HG03159 (cell line): Measurements from ENCODE around the gene EPS8L2.

Experiments
- ATAC-seq: cut with Tn5 transposase; IDR thresholded peaks from one replicate; pipeline ENCODE4 v1.9.1; 2021; ENCODE audit warnings: mild to moderate bottlenecking, moderate library complexity; ENCODE audit not compliant: unreplicated experiment

EPS8L2 gene

DNA sequence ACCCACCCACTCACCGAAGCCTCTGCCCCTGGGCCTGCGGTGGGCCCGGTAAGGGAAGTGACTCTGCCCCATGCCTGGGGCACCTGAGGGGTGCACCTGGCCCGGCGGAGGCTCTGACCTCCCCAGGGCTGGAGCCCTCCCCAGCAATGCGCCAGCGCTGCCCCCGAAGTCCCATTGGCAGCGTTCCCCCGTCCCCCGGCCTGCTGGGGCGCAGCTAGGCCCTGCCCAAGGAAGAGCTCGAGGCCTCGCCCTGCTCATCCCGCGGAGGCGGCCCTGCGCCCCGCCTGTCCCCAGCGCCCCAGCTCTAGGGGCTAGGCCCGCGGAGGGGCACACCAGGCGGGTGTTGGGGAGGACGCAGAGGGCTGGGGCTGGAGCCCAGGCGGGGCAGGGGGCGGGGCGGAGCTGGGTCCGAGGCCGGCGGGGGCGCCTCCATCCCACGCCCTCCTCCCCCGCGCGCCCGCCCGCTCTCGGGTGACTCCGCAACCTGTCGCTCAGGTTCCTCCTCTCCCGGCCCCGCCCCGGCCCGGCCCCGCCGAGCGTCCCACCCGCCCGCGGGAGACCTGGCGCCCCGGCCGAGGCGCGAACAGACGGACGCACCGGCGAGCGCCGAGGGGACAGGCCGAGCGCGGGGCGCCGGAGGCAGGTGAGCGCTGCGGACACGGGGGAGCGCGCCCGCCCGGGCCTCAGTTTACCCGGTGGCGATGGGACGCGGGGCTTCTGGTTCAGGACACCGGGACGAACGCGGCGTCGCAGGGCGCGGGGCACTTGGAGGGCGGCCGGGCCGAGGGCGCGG is at the start of gene EPS8L2:
Gene EPS8L2, plus strand, starts transcription at position 586 of the 793 bp plus-strand sequence. CDS start 3,177 bp downstream, outside the sequence.
- no peak for ATAC-seq

DNA sequence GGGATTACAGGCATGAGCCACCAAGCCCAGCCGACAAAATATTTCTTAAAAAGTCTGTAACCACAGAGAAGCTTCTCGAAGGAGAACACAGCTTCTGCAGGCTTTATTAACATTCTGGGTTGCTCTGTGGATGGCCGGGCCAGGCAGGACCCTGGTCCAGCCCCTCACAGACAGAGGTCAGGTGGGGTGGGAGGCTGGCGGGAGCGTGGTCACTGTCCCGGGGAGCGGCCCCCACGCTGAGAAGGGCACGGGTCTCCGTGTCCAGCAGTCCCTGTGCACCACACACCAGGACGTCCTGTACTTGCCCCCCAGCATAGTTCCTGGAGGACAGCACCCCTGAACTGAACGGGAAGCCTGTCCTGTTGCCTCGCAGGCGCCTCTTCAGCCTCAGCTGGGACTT is 49.6 kb upstream of the EPS8L2 start:
- no peak for ATAC-seq

DNA sequence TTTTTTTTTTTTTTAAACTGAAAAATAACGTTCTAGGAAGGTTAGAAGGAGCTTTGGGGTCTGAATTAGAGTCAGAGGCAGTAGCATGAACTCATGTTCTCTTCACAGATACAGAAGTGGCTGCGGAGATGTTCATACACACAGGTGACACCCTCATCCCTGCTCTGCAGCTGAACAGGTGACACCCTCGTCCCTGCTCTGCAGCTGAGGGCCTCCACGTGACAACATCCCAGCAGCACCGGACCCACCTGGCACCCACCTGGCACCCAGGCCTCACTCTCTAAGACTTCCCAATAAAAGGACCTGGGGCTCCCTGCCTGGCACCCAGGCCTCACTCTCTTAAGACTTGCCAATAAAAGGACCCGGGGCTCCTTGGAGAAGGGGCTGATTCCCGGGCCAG is 49.2 kb upstream of the EPS8L2 start:
- no peak for ATAC-seq

DNA sequence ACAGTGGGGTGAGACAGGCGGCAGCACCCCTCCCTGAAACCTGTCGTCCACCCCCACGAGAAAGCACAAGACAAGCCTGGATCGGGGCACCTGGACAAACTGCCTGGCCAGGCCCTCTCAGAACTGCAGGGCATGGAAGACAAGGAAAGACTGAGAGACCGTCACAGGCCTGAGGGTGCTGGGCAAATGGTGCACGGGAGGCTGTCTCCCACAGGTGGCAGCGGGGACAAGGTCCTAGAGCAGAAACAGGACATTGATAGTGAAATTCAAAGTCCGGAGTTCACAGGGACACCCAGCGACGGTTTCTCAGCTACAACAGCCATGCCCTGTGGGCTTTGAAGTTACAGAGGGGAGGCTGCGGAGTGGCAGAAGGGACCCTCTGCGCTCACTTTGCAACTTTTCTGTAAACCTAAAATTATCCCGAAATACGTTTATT is 48.3 kb upstream of the EPS8L2 start:
- ATAC-seq: no peak

DNA sequence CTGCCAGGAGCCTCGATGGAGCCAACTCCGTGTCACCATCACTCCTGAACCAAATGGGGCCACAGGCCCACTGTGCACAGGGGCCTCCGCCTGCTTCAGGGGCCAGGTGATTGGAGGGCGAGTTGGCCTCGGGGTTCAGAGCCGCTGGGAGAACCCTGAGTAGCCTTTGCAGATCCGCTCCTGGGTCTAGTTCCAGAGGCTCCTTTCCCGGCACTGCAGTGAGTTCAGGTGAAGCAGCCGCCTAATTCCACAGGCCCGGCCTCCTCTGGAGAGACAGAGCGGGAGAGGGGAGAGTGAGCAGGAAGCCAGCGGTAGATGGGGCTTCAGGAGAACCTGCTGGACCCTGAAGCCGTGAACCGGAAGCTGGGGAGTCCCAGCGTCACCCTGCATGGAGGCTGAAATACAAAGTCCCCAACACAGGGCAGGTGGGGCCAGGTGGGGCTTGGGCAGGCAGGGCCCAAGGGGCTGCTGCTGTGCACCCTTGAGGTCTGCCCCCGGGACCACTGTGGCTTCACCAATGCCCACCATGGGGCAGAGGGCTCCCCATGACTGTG is 46.4 kb upstream of the EPS8L2 start:
- no peak for ATAC-seq

DNA sequence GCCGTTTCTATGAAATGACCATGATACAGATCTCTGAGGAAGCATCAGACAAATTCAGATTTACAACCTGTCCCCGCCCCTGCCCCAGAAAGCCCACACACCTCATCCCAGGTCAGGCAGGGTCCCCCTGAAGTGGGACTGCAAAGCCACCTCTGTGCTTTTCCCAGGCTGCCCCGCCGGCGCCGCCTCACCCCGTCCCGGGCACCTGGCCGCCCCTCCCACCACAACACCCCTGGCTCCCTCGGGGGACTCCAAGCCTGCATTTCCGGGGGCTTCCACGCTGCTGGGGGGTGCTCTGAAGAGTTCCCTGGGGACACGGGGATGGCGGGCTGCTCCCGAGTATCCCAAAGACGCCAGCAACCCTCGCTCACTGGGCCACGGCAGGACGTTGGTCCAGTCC is 45.8 kb upstream of the EPS8L2 start:
- ATAC-seq: no peak

DNA sequence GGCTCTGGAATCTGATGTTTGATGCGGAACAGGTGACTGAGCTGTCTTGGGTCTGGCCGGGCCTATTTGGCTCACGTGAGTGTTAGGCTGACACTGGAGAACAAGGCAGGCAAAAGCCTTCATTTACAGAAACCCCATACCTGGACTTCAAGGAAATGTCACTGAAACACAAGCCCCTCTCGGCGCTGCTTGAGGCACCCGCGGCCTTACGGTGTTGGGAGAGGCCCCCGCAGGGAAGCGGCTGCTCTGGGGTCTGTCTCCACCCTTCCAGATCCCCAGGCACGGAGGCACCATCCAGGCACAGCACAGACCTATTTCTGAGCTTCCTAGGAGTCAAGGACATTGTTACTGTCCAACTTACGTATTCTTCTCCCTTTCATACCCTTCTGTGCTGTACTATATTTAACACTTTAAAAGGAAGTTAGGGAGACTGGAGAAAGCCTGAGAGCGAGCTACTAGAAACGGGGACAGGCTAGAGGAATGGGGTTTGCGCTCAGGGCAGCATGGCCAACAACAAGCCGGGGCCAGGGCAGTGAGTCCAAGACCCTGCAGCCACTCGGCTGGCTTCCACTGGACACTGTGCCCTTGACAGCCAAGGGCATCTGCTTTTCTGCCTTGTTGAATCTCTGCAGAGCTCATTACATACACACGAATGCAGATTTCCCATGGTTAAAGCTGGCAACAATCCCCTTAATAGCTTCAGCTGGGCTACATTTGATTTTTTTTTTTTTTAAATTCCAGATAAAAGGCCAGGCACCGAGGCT is 45.2 kb upstream of the EPS8L2 start:
- ATAC-seq: no peak

DNA sequence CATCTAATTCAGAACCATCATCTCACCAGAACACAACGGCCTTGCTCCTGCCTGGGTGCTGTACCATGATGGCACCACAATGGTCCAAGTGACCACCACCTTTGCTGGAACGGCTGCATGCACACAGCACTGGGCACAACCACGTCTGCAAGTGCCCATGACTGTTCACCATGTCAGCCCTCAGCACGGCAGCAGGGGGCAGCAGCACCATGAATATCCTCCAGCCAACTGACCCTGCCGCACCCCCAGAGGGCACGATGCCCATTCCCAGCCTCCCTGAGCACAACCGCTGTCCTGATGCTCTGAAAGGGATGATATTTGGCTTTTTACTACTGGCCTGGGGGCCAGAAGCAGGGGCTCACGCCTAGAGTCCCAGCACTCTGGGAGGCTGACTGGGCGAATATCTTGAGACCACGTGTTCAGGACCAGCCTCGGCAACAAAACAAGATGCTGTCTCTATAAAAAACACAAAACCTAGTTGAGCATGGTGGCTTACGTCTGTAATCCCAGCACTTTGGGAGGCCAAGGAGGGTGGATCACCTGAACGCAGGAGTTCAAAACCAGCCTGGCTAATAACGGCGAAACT is 43.2 kb upstream of the EPS8L2 start:
- no peak for ATAC-seq

DNA sequence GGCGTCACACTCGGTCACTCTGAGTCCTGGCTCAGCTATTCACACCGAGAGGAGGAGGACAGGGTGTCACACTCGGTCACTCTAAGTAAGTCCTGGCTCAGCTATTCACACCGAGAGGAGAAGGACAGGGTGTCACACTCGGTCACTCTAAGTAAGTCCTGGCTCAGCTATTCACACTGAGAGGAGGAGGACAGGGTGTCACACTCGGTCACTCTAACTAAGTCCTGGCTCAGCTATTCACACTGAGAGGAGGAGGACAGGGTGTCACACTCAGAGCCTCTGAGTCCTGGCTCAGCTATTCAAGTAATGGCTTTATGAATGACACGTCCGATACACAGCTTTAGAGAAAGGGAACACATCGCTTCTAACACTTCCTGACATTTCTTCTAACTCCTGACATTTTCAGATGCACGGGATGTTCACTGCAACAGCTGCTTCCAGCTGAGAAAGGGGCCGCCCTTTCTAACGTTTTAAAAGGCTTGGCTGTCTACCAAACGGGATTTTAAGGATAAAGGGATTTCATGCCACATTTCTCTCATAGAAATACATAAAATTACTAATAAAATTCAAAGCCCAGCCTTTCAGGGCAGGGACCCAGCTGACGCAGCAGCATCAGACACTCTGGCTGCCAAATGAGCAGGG is 40.8 kb upstream of the EPS8L2 start:
- no peak for ATAC-seq

DNA sequence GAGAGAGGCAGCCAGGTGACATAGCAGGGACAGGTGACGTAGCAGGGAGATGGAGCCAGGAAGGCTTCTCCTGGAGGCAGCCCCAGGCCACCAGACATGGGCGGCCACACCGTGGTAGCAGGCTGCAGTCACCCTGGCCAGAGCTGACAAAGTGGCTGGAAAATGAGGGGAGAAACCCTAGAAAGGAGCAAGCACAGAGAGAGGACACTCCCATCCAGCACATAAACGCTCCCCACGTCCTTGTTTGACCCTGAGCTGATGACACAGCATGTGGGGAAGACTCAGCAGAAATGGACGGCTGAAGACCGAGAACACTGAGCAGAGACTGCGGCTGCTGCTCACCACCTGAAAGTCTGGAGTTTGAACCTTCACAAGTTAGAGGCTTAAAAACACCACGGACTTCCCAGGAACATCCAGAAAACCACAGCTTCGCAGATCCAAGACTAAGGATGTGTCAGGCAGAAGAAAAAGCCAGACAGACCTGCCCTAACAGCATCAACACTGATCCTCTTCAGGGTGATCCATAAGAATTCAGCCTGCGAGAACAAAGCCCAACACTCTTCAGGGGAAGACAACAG is 40.2 kb upstream of the EPS8L2 start:
- no peak for ATAC-seq

DNA sequence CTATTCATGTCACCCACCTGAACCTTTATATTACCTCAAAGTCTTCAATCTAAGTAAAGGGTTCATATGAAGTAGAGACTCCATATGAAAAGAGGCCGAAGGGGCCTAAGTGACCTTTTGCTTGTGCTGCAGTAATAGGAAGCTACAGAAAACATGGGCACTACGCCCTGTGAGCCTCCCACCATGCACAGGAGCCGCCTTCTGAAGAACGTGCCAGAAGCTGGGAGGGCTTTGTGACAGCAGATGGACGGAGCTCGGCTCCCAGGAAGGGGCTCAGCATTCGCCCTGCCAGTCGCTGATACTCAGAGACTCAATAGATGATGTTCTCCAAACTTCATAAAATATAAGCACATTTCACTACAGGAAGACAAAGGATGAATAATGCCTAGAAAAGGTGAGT is 32.2 kb upstream of the EPS8L2 start:
- ATAC-seq: no peak

DNA sequence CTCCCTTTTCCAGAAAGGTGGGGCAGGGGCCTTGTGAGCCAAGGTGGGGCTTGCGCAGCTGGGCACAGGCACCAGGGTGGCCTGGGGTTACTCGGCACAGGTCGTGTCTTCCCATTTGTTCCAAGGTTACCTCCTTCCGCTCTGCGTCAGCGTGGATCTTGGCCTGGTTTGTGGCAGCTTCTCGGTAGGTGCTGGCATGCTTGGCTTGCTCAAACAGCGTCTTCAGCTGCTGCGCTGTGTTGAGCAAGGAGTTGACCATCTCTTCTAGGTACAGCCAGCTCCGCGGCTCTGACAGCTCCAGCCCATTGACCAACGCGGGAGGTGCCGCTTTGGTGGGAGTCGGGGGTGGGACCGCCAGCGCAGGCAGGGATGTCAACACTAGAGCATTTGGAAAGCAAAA is 31.6 kb upstream of the EPS8L2 start:
- no peak for ATAC-seq

DNA sequence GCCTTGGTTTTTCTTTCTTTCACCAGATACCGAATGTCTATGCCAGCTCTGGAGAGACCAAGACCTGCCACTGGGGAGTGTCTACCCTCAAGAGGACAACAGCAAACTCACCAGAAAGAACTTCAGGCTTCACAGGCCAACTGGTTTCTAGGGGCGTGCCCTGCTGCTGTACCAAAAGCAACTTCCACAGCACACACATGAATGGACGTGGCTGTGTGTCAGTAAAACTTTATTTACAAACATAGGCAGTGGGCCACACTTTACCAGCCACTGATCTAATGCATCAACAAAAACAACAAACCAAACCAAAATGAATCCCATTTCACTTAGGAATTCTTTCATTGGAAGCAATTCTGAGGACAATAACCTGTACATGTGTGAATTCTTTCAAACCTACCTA is 27.7 kb upstream of the EPS8L2 start:
- ATAC-seq: no peak

DNA sequence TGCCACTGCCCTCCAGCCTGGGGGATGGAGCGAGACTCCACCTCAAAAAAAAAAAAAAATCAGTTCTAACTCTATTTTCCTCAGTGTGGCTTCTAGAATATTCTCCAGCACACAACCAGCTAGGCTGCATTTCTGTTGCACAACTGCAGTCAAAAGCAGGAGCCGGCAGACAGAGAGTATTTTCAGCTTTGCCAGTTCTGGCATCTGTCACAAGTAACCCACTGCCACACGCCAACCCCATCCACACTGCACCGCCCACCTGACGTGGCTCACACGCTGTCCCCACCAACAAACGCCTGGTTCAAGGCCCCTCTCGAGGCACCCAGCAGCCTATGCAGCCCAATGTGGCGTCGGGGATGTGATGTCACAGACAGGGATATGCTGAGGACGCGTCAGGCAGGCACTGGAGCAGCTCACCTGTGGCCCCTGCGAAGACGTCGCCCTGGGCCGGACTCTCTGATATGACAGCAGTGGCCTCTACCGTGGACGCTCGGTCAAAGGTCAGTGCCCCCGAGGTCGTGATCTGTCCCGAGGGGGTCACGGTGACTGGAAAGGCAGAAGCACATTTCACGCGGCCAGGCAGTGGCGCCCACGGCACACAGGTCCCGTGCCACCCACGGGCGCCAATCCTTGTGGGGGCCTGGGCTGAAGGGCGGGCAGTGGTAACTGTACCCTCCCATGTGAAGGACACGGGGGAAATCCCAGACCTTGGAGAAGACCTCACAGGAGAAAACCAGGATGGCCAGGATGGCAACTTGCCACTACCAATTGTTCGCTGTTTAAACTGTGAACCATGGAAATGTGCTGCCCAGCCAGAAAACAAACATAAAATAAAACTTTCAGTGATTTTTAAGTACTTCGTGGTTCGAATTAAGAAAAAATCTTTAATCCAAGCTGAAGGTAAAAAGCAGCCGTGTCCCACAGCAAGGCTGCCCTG is 26.5 kb upstream of the EPS8L2 start:
- ATAC-seq: no peak

DNA sequence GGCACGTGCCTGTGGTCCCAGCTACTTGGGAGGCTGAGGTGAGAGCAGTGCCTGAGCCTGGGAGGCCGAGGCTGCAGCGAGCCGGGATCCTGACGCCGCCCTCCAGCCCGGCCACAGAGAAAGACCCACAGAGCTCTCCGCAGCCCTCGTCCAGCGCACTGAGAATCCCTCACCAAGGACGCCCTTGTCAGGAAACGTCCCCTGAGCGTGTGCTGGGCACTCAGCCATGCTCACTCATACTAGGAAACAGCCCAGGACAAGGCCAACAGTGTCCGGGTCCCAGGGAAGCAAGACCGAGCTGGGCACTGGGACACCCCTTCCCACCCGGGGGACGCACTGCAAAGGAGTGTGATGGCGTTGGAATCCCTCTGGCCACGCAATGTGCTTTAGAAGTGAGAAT is 25.6 kb upstream of the EPS8L2 start:
- no peak for ATAC-seq

DNA sequence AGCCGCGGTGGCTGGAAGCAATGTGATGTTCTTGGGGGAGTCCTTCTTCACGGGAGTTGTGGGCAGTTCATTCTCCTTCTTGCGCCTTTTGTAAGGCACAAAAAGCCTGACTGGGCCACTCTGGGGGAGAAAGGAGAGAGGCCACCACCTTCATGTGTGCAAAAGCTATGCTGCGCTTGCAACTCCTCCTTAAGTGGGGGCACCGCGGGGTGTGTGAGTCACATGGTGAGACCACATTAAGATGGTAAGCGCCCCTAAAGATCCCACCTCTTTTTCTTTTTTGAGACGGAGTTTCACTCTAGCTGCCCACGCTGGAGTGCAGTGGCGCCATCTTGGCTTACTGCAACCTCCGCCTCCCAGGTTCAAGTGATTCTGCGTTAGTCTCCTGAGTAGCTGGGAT is 25.1 kb upstream of the EPS8L2 start:
- no peak for ATAC-seq

DNA sequence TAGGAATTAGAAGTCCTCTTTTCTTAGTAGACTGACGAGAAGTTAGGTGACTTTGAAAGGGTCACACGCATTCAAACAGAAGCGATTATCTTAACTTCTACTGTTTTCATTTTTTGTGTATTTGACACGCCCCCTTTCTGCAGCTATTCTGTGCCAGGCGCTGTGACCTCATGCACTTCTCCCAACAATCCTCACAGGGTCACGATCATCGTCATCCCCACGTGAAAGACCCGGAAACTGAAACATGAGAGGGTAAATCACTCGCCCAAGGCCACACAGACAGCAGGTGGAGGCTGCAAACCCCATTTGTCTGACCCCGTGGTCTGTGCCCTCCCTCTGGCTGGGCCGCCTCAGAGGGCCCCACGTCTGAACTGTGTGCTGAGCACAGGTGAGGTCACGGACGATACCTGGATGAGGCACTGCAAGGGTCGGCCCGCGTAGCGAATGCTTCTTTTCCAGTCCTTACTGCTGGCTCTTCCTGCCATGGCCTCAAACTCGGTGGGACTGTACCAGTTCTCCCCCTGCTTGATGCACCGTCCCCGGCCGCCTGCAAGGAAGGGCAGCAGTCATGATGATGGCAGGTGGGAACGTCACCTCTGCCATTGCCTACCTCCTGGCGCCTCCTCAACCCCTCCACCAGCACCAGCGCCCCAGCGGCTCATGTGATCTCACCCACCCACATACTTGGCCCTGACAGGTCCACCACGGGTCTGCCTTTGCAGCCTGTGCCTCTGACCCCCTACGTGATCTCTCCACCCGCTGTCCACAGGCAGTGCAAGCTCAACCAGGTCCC is 19.4 kb upstream of the EPS8L2 start:
- no peak for ATAC-seq

DNA sequence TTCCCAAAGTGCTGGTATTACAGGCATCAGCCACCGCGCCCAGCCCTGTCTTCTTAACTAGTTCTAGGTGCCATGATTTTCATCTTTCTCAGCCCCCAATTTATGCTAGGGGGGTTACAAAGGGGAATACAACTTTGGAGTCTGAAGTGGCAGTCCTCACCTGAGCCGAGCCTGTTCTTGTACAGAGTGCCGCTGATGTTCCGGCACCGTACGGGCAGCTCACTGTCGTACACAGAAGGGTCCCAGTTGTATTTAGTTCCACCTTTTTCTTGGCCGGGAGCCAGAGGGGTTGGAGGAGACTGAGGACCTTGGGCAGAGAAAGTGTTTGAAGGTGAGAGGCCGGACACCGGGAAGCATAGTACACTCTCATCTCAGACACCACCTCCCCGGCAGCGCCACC is 18.3 kb upstream of the EPS8L2 start:
- ATAC-seq: no peak

DNA sequence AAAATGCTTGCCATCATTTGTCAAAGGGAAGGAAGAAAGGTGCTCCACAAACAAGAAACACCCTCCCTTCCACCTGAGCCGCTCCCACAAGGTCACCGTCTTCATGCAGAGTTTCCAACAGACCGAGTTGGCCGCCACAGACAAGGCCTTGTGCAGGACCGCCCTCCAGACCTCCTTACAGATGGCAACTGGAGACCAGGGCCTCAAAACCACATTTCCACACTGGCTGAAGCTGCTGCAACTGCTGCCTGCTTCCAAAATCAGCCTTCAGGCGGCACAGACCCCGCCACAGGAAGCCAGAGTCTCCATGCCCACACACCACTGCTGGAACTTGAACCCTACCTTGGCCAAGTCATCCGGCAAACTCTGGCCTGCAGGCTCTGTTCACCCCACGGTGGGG is 17.4 kb upstream of the EPS8L2 start:
- no peak for ATAC-seq
